ENCODE data around the gene WDR48. TPM values are rescaled to one million over a fixed set of nuclear protein-coding genes. Genes with fewer than 3 reads are reported as not detected.
"Not testable (repeated sequence)": the region's sequence is repeated elsewhere in the genome, so short reads cannot be mapped to it uniquely, and the experiment has no call there.

WDR48 gene
- total RNA-seq, 1 donor from 2014 or later: 58.9 TPM

GRCh38 chr3:39050029-39050428, 1.8 kb upstream of the WDR48 start:
- H3K9me3 Mint-ChIP-seq: no peaks in the 10 kb centered on the region
- peaks cover 18% of the 10 kb centered on the region for H3K4me1 Mint-ChIP-seq
- H3K27ac Mint-ChIP-seq: no peak overlapping the region

DNA sequence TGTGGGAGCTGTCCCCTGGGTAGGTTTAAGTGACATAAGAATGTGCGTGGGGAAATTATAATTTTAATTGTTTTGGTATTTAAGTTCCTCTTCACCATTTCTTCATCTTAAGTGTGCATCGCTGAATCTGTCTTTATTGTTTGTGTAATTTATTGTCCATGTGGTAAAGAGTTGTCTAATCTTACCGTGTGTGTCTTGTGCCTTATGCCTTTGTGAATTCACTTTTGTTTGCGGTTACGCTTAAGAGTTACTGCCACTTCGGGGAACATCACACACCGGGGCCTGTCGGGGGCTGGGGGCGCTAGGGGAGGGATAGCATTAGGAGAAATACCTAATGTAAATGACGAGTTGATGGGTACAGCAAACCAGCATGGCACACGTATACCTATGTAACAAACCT, 767 bp downstream of the WDR48 start:
- no peak for DNase-seq (ENCODE audit: low spot score in 2 of 2, unreplicated experiment in 2 of 2)
- no peaks in the 10 kb centered on the region for H3K9me3 Mint-ChIP-seq
- peaks cover 18% of the 10 kb centered on the region for H3K4me1 Mint-ChIP-seq
- peak overlapping the region; percentile 95 for H3K4me3 Mint-ChIP-seq
- peaks cover 8% of the 10 kb centered on the region for H3K27me3 Mint-ChIP-seq (ENCODE audit: low read depth)
- no peaks in the 10 kb centered on the region for H3K36me3 Mint-ChIP-seq
- no peak for TF ChIP-seq CTCF (IDR thresholded peaks at IDR 0.05; ENCODE audit: unreplicated experiment)
- H3K27ac Mint-ChIP-seq: peak overlapping the region; percentile 97

More at GRCh38 chr3:39050029-39050428, 1.8 kb upstream of the WDR48 start:
- Mint-ChIP-seq H3K36me3 (no peaks in the 10 kb centered on the region), H3K4me3 (no peak overlapping the region), H3K27me3 (ENCODE audit: low read depth) (peaks cover 14% of the 10 kb centered on the region)
- no peak for DNase-seq (ENCODE audit: low spot score in 2 of 2, unreplicated experiment in 2 of 2)
- no peak for TF ChIP-seq CTCF (IDR thresholded peaks at IDR 0.05; ENCODE audit: unreplicated experiment)

GRCh38 chr3:39053696-39054095, 1.9 kb downstream of the WDR48 start:
- peaks cover 5% of the 10 kb centered on the region for H3K36me3 Mint-ChIP-seq
- no peaks in the 10 kb centered on the region for H3K9me3 Mint-ChIP-seq
- peaks cover 6% of the 10 kb centered on the region for H3K27me3 Mint-ChIP-seq (ENCODE audit: low read depth)
- peaks cover 18% of the 10 kb centered on the region for H3K4me1 Mint-ChIP-seq
- no peak for DNase-seq (ENCODE audit: low spot score in 2 of 2, unreplicated experiment in 2 of 2)
- H3K4me3 Mint-ChIP-seq: peak overlapping the region; percentile 50
- no peak for TF ChIP-seq CTCF (IDR thresholded peaks at IDR 0.05; ENCODE audit: unreplicated experiment)
- no peak overlapping the region for H3K27ac Mint-ChIP-seq

GRCh38 chr3:39056151-39056550, 4.3 kb downstream of the WDR48 start:
- no peak for TF ChIP-seq CTCF (IDR thresholded peaks at IDR 0.05; ENCODE audit: unreplicated experiment)
- no peaks in the 10 kb centered on the region for H3K27me3 Mint-ChIP-seq (ENCODE audit: low read depth)
- H3K4me3 Mint-ChIP-seq: no peak overlapping the region
- peaks cover 7% of the 10 kb centered on the region for H3K36me3 Mint-ChIP-seq
- DNase-seq (ENCODE audit: low spot score in 2 of 2, unreplicated experiment in 2 of 2): no peak
- no peak overlapping the region for H3K27ac Mint-ChIP-seq
- H3K4me1 Mint-ChIP-seq: peaks cover 18% of the 10 kb centered on the region
- peaks cover 7% of the 10 kb centered on the region for H3K9me3 Mint-ChIP-seq

- not testable (repeated sequence) for H3K9me3 Mint-ChIP-seq
Measured at GRCh38 chr3:39061228-39061627, 9.4 kb downstream of the WDR48 start.

DNA sequence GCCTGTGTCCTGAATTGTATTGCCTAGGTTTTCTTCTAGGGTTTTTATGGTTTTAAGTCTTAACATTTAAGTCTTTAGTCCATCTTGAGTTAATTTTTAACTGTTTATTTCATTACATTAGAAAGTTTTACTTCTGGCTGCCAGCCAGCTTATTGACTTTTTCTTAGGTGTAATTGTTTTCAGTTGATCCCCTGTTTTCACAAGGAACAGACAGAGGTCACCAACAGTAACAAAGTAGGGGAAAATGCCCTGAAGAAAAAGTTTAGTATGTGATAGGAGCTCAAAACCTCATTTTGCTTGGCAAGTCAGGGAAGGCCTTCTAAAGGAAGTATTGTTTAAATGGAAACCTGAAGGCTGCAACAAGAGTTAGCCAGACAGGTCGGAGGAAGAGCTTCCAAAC, 10.4 kb downstream of the WDR48 start:
- Mint-ChIP-seq H3K27ac (no peak overlapping the region), H3K4me1 (no peaks in the 10 kb centered on the region), H3K36me3 (peaks cover 10% of the 10 kb centered on the region), H3K4me3 (no peak overlapping the region), H3K9me3 (peaks cover 7% of the 10 kb centered on the region), H3K27me3 (ENCODE audit: low read depth) (no peaks in the 10 kb centered on the region)
- no peak for TF ChIP-seq CTCF (IDR thresholded peaks at IDR 0.05; ENCODE audit: unreplicated experiment)
- DNase-seq (ENCODE audit: low spot score in 2 of 2, unreplicated experiment in 2 of 2): no peak

More at GRCh38 chr3:39061228-39061627, 9.4 kb downstream of the WDR48 start:
- not testable (repeated sequence) for H3K36me3 Mint-ChIP-seq; DNase-seq (ENCODE audit: low spot score in 2 of 2, unreplicated experiment in 2 of 2); H3K27me3 Mint-ChIP-seq (ENCODE audit: low read depth); H3K4me1 Mint-ChIP-seq; H3K27ac Mint-ChIP-seq; H3K4me3 Mint-ChIP-seq
